GM18907 (cell line): Measurements from ENCODE around the gene STAB1.
A peak's percentile ranks its signal among the peaks of the same experiment; 100 is the strongest.

ENCODE experiments used
- ATAC-seq: cut with Tn5 transposase; IDR thresholded peaks from one replicate; pipeline ENCODE4 v1.9.1; 2021; ENCODE audit warnings: mild to moderate bottlenecking, moderate library complexity; ENCODE audit not compliant: unreplicated experiment

Gene STAB1

GRCh38 chr3:52494886-52495495, at the start of gene STAB1:
STAB1 (plus strand) TSS chr3:52495338; CDS start chr3:52495414, 76 bp downstream.
- no peak for ATAC-seq

- ATAC-seq, result no peak
These were observed 49.1 kb upstream of the STAB1 start for GRCh38 chr3:52446042-52446441.

GRCh38 chr3:52446631-52447511, 48.3 kb upstream of the STAB1 start:
- no peak for ATAC-seq

GRCh38 chr3:52447512-52448355, 47.4 kb upstream of the STAB1 start:
- ATAC-seq, result no peak

- ATAC-seq, result no peak
These were observed 44.5 kb upstream of the STAB1 start for GRCh38 chr3:52450489-52451236.

GRCh38 chr3:52451237-52452083, 43.7 kb upstream of the STAB1 start:
- no peak for ATAC-seq

GRCh38 chr3:52452126-52452525, 43.0 kb upstream of the STAB1 start:
- no peak for ATAC-seq

- ATAC-seq, result no peak
These were observed 42.4 kb upstream of the STAB1 start for GRCh38 chr3:52452570-52453221.

GRCh38 chr3:52453496-52454249, 41.5 kb upstream of the STAB1 start, which contains the start of gene TNNC1:
TNNC1 (minus strand) TSS chr3:52454041; CDS start chr3:52454015, 26 bp downstream.
- no peak for ATAC-seq

- no peak for ATAC-seq
These were observed 40.7 kb upstream of the STAB1 start for GRCh38 chr3:52454250-52454937.

- peak; percentile 6 for ATAC-seq
These were observed 40.2 kb upstream of the STAB1 start for GRCh38 chr3:52454938-52455282.

- peak; percentile 68 for ATAC-seq
These were observed 39.6 kb upstream of the STAB1 start, which contains the start of gene NISCH for GRCh38 chr3:52455283-52456168. NISCH (plus strand) TSS chr3:52455604; CDS start chr3:52455642, 38 bp downstream.

- no peak for ATAC-seq
These were observed 38.9 kb upstream of the STAB1 start for GRCh38 chr3:52456169-52456799.

- ATAC-seq, result no peak
These were observed 38.3 kb upstream of the STAB1 start for GRCh38 chr3:52456800-52457183.

GRCh38 chr3:52458031-52458760, 36.9 kb upstream of the STAB1 start:
- no peak for ATAC-seq
